ENCODE results near the gene PROK1.

GRCh38 chr1:110478886-110479285, 27.9 kb downstream of the PROK1 start:
- TF ChIP-seq, protein P1, sequence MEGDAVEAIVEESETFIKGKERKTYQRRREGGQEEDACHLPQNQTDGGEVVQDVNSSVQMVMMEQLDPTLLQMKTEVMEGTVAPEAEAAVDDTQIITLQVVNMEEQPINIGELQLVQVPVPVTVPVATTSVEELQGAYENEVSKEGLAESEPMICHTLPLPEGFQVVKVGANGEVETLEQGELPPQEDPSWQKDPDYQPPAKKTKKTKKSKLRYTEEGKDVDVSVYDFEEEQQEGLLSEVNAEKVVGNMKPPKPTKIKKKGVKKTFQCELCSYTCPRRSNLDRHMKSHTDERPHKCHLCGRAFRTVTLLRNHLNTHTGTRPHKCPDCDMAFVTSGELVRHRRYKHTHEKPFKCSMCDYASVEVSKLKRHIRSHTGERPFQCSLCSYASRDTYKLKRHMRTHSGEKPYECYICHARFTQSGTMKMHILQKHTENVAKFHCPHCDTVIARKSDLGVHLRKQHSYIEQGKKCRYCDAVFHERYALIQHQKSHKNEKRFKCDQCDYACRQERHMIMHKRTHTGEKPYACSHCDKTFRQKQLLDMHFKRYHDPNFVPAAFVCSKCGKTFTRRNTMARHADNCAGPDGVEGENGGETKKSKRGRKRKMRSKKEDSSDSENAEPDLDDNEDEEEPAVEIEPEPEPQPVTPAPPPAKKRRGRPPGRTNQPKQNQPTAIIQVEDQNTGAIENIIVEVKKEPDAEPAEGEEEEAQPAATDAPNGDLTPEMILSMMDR (IDR thresholded peaks at IDR 0.05; ENCODE audit: insufficient read depth, low read depth, low read length), result no peak
- no peak for TF ChIP-seq EZH2 (IDR thresholded peaks at IDR 0.05; ENCODE audit: insufficient read depth, low read length)
